ENCODE data around the gene ADGRF3. TPM values are rescaled to one million over a fixed set of nuclear protein-coding genes. Genes with fewer than 3 reads are reported as not detected.

Gene ADGRF3
- total RNA-seq: 0.08 TPM in 1 of 2 replicates, not detected in the other

GRCh38 chr2:26346454-26347053, at the start of gene ADGRF3:
Gene ADGRF3 (minus strand): TSS chr2:26346789. CDS start chr2:26346234, 555 bp downstream.

GRCh38 chr2:26345545-26346453, 790 bp downstream of the ADGRF3 start, which contains the start of gene SELENOI:
Gene SELENOI (plus strand): TSS chr2:26346143. CDS start chr2:26346233, 90 bp downstream.

Other genes starting within 250 kb of the ADGRF3 start
- gene GAREM2, start 173.7 kb downstream of the ADGRF3 start, total RNA-seq: 0.19 and 0.94 TPM in 2 replicates
- 129 and 148 TPM in 2 replicates for gene HADHA, start 102.2 kb downstream of the ADGRF3 start, total RNA-seq
- gene HADHB, start 101.8 kb downstream of the ADGRF3 start, total RNA-seq: 79.0 and 102 TPM in 2 replicates
- gene SELENOI, start 646 bp downstream of the ADGRF3 start, total RNA-seq: 24.4 and 24.7 TPM in 2 replicates
- gene DRC1, start 55.1 kb upstream of the ADGRF3 start, total RNA-seq: not detected in 2 replicates
- gene OTOF, start 131.3 kb upstream of the ADGRF3 start, total RNA-seq: not detected in 2 replicates